Endometrial microvascular endothelial cells (primary cell): Measurements from ENCODE around the gene IL33. TPM values are rescaled to one million over a fixed set of nuclear protein-coding genes. Genes with fewer than 3 reads are reported as not detected.

ENCODE experiments used
- in situ Hi-C: cut with HindIII; loops from 2 replicates; pipeline ENCODE4 v1.10.0; 2017; ENCODE audit warnings: low sequenced_read_pairs, low pct_unique_long_range_greater_than_20kb; ENCODE audit errors: inconsistent ontology term
- total RNA-seq: library from RNA; depleted of rRNA; stranded (reverse); fragments of >200 nt; gene quantifications from one replicate; pipeline ENCODE4 v1.2.3, GENCODE V29; 2015; ENCODE audit errors: inconsistent ontology term

The IL33 gene
- total RNA-seq, 1 donor from 2014 or later: 1.7 TPM

- in situ Hi-C loops: no loop called here
Observed at GRCh38 chr9:6270896-6271295, 55.3 kb downstream of the IL33 start.

- in situ Hi-C loops: no loop called here
Observed at GRCh38 chr9:6271508-6272228, 56.1 kb downstream of the IL33 start.

GRCh38 chr9:6272229-6272598, 56.6 kb downstream of the IL33 start:
- in situ Hi-C loops: no loop called here

GRCh38 chr9:6277417-6277816, 61.8 kb downstream of the IL33 start:
- in situ Hi-C loops: no loop called here

- in situ Hi-C loops: no loop called here
Observed at GRCh38 chr9:6301858-6302257, 86.3 kb downstream of the IL33 start.

GRCh38 chr9:6302417-6302816, 86.8 kb downstream of the IL33 start:
- in situ Hi-C loops: no loop called here

- in situ Hi-C loops: no loop called here
Observed at GRCh38 chr9:6304232-6304631, 88.6 kb downstream of the IL33 start.

- in situ Hi-C loops: no loop called here
Observed at GRCh38 chr9:6305954-6306563, 90.5 kb downstream of the IL33 start.

Other genes with a start within 250 kb of the IL33 start
- 41.9 TPM for gene RANBP6, start 200.2 kb upstream of the IL33 start, total RNA-seq
- gene TPD52L3, start 112.6 kb downstream of the IL33 start, total RNA-seq: not detected
- gene UHRF2, start 197.4 kb downstream of the IL33 start, total RNA-seq: 68.3 TPM